CD14-positive monocyte (primary cell): ENCODE data around the gene HOXA11. TPM values are rescaled to one million over a fixed set of nuclear protein-coding genes. Genes with fewer than 3 reads are reported as not detected.

Experiments used
- DNase-seq, 3 donors: peaks; one replicate each; pipeline ENCODE4 v3.0.0-alpha.2; 2011 to 2022
- H2AFZ ChIP-seq: 2 replicates; pipeline ENCODE4 v1.6.0; 2012; ENCODE audit warnings: mild to moderate bottlenecking, low read depth, low read length, inconsistent platforms; ENCODE audit not compliant: insufficient read depth, poor library complexity, severe bottlenecking
- H3K27ac ChIP-seq, 2 donors: 1 replicate in 1 of 2; 2 replicates in 1 of 2; pipeline ENCODE4 v1.5.1; 2012 to 2013; ENCODE audit warnings: low read length in 2 of 2, control low read depth in 1 of 2, inconsistent platforms in 1 of 2, low read depth in 1 of 2, mild to moderate bottlenecking in 1 of 2
- H3K27me3 ChIP-seq, 2 donors: one replicate each; pipeline versions ENCODE4 v1.6.0 to v1.6.1; 2011 to 2013; ENCODE audit warnings: low read length in 2 of 2; ENCODE audit not compliant: control insufficient read depth in 2 of 2, insufficient read depth in 2 of 2
- H3K36me3 ChIP-seq, 2 donors: replicated peaks in 1 of 2; 1 replicate in 1 of 2; 2 replicates in 1 of 2; pipeline versions ENCODE4 v1.5.1 to v1.6.1; 2012 to 2013; ENCODE audit warnings: low read length in 2 of 2, control low read depth in 1 of 2, inconsistent platforms in 1 of 2, mild to moderate bottlenecking in 1 of 2; ENCODE audit not compliant: insufficient read depth in 2 of 2, control insufficient read depth in 1 of 2
- H3K4me1 ChIP-seq, 2 donors: 1 replicate in 1 of 2; 2 replicates in 1 of 2; pipeline versions ENCODE4 v1.5.1 to v1.6.1; 2012 to 2013; ENCODE audit warnings: low read length in 2 of 2, control low read depth in 1 of 2, inconsistent platforms in 1 of 2, mild to moderate bottlenecking in 1 of 2, moderate library complexity in 1 of 2; ENCODE audit not compliant: insufficient read depth in 2 of 2, control insufficient read depth in 1 of 2
- H3K4me2 ChIP-seq: replicated peaks from 2 replicates; pipeline ENCODE3; 2012; ENCODE audit warnings: low read length, moderate library complexity, mild to moderate bottlenecking; ENCODE audit not compliant: poor library complexity, severe bottlenecking; ENCODE audit errors: extremely low read depth
- H3K4me3 ChIP-seq, 3 experiments: fragments of 200-600 bp in 1 of 3; sonication (generic) in 1 of 3; replicated peaks in 1 of 3; 1 replicate in 2 of 3; 2 replicates in 1 of 3; pipeline ENCODE4 v1.5.1; 2011 to 2013; ENCODE audit warnings: low read length in 3 of 3, mild to moderate bottlenecking in 3 of 3, control low read depth in 2 of 3, low read depth in 2 of 3, inconsistent platforms in 1 of 3, moderate library complexity in 1 of 3
- H3K79me2 ChIP-seq: 2 replicates; pipeline ENCODE4 v1.6.0; 2012; ENCODE audit warnings: mild to moderate bottlenecking, control low read depth, inconsistent platforms, low read length, moderate library complexity; ENCODE audit not compliant: insufficient read depth
- H3K9ac ChIP-seq: 2 replicates; pipeline ENCODE4 v1.6.0; 2017; ENCODE audit warnings: low read length, mild to moderate bottlenecking; ENCODE audit not compliant: insufficient read depth, poor library complexity, severe bottlenecking
- H3K9me3 ChIP-seq, 2 donors: replicated peaks in 1 of 2; 1 replicate in 1 of 2; 2 replicates in 1 of 2; pipeline versions ENCODE4 v1.5.1 to v1.6.1; 2012 to 2013; ENCODE audit warnings: low read length in 2 of 2, control low read depth in 1 of 2; ENCODE audit not compliant: control insufficient read depth in 1 of 2, insufficient read depth in 1 of 2
- H4K20me1 ChIP-seq: 2 replicates; pipeline ENCODE4 v1.6.0; 2012; ENCODE audit warnings: mild to moderate bottlenecking, low read length, control low read depth, moderate library complexity; ENCODE audit not compliant: insufficient read depth
- H3K27ac Mint-ChIP-seq, 7 donors: one replicate each; pipeline ENCODE4 v1.8.0; 2020; ENCODE audit warnings: mild to moderate bottlenecking in 7 of 7, mixed read lengths in 7 of 7, moderate library complexity in 6 of 7, inconsistent platforms in 2 of 7
- H3K27me3 Mint-ChIP-seq, 3 donors: one replicate each; pipeline ENCODE4 v1.8.0; 2021 to 2022; ENCODE audit warnings: low read depth in 3 of 3, mild to moderate bottlenecking in 3 of 3, mixed read lengths in 3 of 3, moderate library complexity in 3 of 3, inconsistent platforms in 1 of 3
- H3K36me3 Mint-ChIP-seq, 2 donors: one replicate each; pipeline ENCODE4 v1.8.0; 2020; ENCODE audit warnings: mixed read lengths in 2 of 2, inconsistent platforms in 1 of 2, mild to moderate bottlenecking in 1 of 2
- H3K4me1 Mint-ChIP-seq: one replicate; pipeline ENCODE4 v1.8.0; 2020; ENCODE audit warnings: mild to moderate bottlenecking, mixed read lengths
- H3K4me3 Mint-ChIP-seq, 2 donors: one replicate each; pipeline ENCODE4 v1.8.0; 2020; ENCODE audit warnings: mild to moderate bottlenecking in 2 of 2, mixed read lengths in 2 of 2, moderate library complexity in 1 of 2
- H3K9me3 Mint-ChIP-seq, 7 donors: one replicate each; pipeline ENCODE4 v1.8.0; 2020 to 2022; ENCODE audit warnings: mixed read lengths in 7 of 7, mild to moderate bottlenecking in 6 of 7, moderate library complexity in 6 of 7, inconsistent platforms in 2 of 7
- WGBS: methylation state at CpG from one replicate; pipeline ENCODE4 v1.1.5; 2013; ENCODE audit warnings: missing lambda C conversion rate; ENCODE audit not compliant: insufficient coverage; 5-methylcytosine and 5-hydroxymethylcytosine counted together
- intact Hi-C, 2 donors: fragments of 100-400 bp; cut with micrococcal nuclease; formaldehyde crosslinking; loops; one replicate each; pipeline versions ENCODE4 v1.15.0 to v1.15.1; 2023
- polyA plus RNA-seq, 3 donors: library from polyadenylated mRNA; depleted of rRNA in 1 of 3; unstranded in 2 of 3; stranded (reverse) in 1 of 3; fragments of 300-500 nt in 2 of 3; fragments of >200 nt in 1 of 3; fragmentation: Illumina TruSeq in 2 of 3; gene quantifications; 1 replicate in 2 of 3; 2 replicates in 1 of 3; pipeline ENCODE4 v1.2.3, GENCODE V29; 2012 to 2021
- TF ChIP-seq, protein P1 (sequence below): fragments of 200-600 bp; IDR thresholded peaks from one replicate; pipeline ENCODE4 v1.8.0; 2022; ENCODE audit warnings: antibody characterized with exemption, mild to moderate bottlenecking

Gene HOXA11
- polyA plus RNA-seq, 3 donors: not detected

GRCh38 chr7:27202862-27203134 lies 17.8 kb upstream of the HOXA11 start:
- Histone ChIP-seq H4K20me1 (no peaks in the 10 kb centered on the region), H3K79me2 (no peaks in the 10 kb centered on the region), H3K27ac (no peak overlapping the region), H3K4me3 (no peak overlapping the region), H3K4me2 (no peak overlapping the region), H2AFZ (no peak overlapping the region), H3K4me1 (peaks cover 41 to 48% of the 10 kb centered on the region in 2 donors), H3K27me3 (peaks cover 88 to 94% of the 10 kb centered on the region in 2 donors), H3K9me3 (peaks cover 0 to 44% of the 10 kb centered on the region in 2 donors), H3K36me3 (no peaks in the 10 kb centered on the region), H3K9ac (no peak overlapping the region)
- WGBS: no CpG with 5 or more reads among the region's 3 CpGs
- H3K9me3 Mint-ChIP-seq: peaks cover 0 to 46% (median 28%) of the 10 kb centered on the region in 7 donors
- DNase-seq: no peak
- no peak overlapping the region for H3K27ac Mint-ChIP-seq
- intact Hi-C loops: loop anchor here (5.0 to 10.0 kb wide), 3 partner anchors 35 to 892 kb away; partner anchors contain the start of genes EVX1 (in 1 of the 2) and HOXA9 (in 1 of the 2)
- peaks cover 92 to 96% (median 94%) of the 10 kb centered on the region in 3 donors for H3K27me3 Mint-ChIP-seq
- peaks cover 8 to 25% of the 10 kb centered on the region in 2 donors for H3K36me3 Mint-ChIP-seq
- TF ChIP-seq, protein P1, sequence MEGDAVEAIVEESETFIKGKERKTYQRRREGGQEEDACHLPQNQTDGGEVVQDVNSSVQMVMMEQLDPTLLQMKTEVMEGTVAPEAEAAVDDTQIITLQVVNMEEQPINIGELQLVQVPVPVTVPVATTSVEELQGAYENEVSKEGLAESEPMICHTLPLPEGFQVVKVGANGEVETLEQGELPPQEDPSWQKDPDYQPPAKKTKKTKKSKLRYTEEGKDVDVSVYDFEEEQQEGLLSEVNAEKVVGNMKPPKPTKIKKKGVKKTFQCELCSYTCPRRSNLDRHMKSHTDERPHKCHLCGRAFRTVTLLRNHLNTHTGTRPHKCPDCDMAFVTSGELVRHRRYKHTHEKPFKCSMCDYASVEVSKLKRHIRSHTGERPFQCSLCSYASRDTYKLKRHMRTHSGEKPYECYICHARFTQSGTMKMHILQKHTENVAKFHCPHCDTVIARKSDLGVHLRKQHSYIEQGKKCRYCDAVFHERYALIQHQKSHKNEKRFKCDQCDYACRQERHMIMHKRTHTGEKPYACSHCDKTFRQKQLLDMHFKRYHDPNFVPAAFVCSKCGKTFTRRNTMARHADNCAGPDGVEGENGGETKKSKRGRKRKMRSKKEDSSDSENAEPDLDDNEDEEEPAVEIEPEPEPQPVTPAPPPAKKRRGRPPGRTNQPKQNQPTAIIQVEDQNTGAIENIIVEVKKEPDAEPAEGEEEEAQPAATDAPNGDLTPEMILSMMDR: no peak
- H3K4me1 Mint-ChIP-seq: peaks cover 63% of the 10 kb centered on the region
- H3K4me3 Mint-ChIP-seq: peak overlapping the region in 1 of 2 donors; percentile 89

DNA sequence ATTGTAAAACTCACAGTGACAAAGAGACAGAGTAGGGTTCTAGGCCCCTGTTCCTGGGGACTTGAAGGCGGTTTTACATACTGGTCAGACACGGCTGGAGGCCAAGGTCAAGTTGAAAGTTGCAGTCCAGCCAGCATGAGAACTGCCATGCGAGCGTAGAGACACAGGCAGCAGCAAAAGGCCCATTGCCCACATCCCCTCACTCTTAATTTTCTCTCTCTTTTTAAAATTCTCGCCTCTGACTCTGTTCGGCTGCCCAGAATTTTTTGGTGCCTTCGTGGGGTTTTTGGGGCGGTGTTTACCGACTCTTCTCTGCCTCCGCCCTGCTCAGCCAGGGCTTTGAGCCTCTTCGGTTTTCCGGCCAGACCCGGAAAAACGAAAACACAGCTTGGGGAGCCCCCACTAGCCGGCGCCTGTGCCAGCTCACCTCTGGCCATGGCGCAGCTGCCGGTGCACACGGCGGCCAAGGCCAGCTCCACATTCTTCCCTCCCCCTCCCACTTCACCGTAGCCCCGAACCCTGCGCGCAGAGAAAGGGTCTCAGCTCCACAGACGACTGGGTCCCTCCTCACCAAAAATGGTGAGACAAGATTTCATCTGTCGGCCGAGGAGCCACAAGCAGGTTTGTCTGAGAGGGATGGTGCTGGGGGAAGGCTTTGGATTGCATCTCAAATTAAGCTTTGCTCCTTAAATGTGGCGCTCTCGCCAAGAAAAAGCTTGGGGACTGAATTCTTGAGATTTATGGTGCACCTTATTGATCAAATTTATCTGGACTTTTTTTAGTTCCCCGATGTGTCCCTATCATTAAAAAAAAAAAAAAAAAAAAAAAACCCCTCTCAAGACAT lies 17.2 kb upstream of the HOXA11 start:
- peaks cover 41 to 48% of the 10 kb centered on the region in 2 donors for H3K4me1 ChIP-seq
- H3K36me3 Mint-ChIP-seq: peaks cover 8 to 23% of the 10 kb centered on the region in 2 donors
- no peak overlapping the region for H3K9ac ChIP-seq
- peaks cover 61% of the 10 kb centered on the region for H3K4me1 Mint-ChIP-seq
- TF ChIP-seq, protein P1: no peak
- peaks cover 0 to 49% (median 31%) of the 10 kb centered on the region in 7 donors for H3K9me3 Mint-ChIP-seq
- H3K27ac ChIP-seq: no peak overlapping the region
- peaks cover 88 to 94% of the 10 kb centered on the region in 2 donors for H3K27me3 ChIP-seq
- intact Hi-C loops: loop anchor here (5.0 to 10.0 kb wide), 3 partner anchors 35 to 893 kb away; partner anchors contain the start of genes EVX1 (in 1 of the 2) and HOXA9 (in 1 of the 2)
- peak overlapping the region; percentile 78 to 95 for H3K4me3 Mint-ChIP-seq
- H3K27me3 Mint-ChIP-seq: peaks cover 92 to 96% (median 94%) of the 10 kb centered on the region in 3 donors
- no peak overlapping the region for H2AFZ ChIP-seq
- H3K9me3 ChIP-seq: peaks cover 0 to 47% of the 10 kb centered on the region in 2 donors
- H3K79me2 ChIP-seq: no peaks in the 10 kb centered on the region
- 8% methylated on average over 19 of the region's 30 CpGs for WGBS
- peak overlapping the region in 1 of 7 donors; percentile 62 for H3K27ac Mint-ChIP-seq
- no peaks in the 10 kb centered on the region for H4K20me1 ChIP-seq
- H3K4me3 ChIP-seq: peak overlapping the region in 1 of 3 experiments; percentile 72
- no peak for DNase-seq
- H3K36me3 ChIP-seq: no peaks in the 10 kb centered on the region
- peak overlapping the region; percentile 78 for H3K4me2 ChIP-seq
